Trophoblast cell (in vitro differentiated cells and primary cell): ENCODE measurements around the gene MYO1B.
A peak's percentile ranks its signal among the peaks of the same experiment; 100 is the strongest.

Source experiments
- DNase-seq, 2 donors: peaks; one replicate each; pipeline ENCODE4 v3.0.0-alpha.2; 2016
- H2AFZ ChIP-seq: 2 replicates; pipeline ENCODE4 v1.6.1; 2013; ENCODE audit warnings: low read length, moderate library complexity, mild to moderate bottlenecking; ENCODE audit not compliant: insufficient read depth, poor library complexity
- H2AK5ac ChIP-seq: 2 replicates; pipeline ENCODE4 v1.6.1; 2013; ENCODE audit warnings: mild to moderate bottlenecking, low read length
- H2BK120ac ChIP-seq: 2 replicates; pipeline ENCODE4 v1.6.1; 2013; ENCODE audit warnings: low read length, mild to moderate bottlenecking, moderate library complexity; ENCODE audit not compliant: insufficient read depth, poor library complexity
- H2BK12ac ChIP-seq: 2 replicates; pipeline ENCODE4 v1.6.1; 2013; ENCODE audit warnings: mild to moderate bottlenecking, low read length, moderate library complexity
- H2BK5ac ChIP-seq: 2 replicates; pipeline ENCODE4 v1.6.1; 2013; ENCODE audit warnings: low read length, low read depth, moderate library complexity, mild to moderate bottlenecking; ENCODE audit not compliant: poor library complexity
- H3K14ac ChIP-seq: 2 replicates; pipeline ENCODE4 v1.6.1; 2013; ENCODE audit warnings: mild to moderate bottlenecking, low read length
- H3K18ac ChIP-seq: 2 replicates; pipeline ENCODE4 v1.6.1; 2013; ENCODE audit warnings: mild to moderate bottlenecking, low read length
- H3K23ac ChIP-seq: 2 replicates; pipeline ENCODE4 v1.6.1; 2013; ENCODE audit warnings: low read length
- H3K27ac ChIP-seq: 2 replicates; pipeline ENCODE4 v1.5.1; 2013; ENCODE audit warnings: low read depth, mild to moderate bottlenecking, inconsistent platforms, low read length, moderate library complexity
- H3K27me3 ChIP-seq: 2 replicates; pipeline ENCODE4 v1.6.1; 2013; ENCODE audit warnings: inconsistent platforms, mild to moderate bottlenecking, low read length, moderate library complexity; ENCODE audit not compliant: insufficient read depth
- H3K36me3 ChIP-seq, 2 experiments: 1 replicate in 1 of 2; 2 replicates in 1 of 2; pipeline ENCODE4 v1.6.1; 2013; ENCODE audit warnings: low read length in 2 of 2, mild to moderate bottlenecking in 2 of 2, moderate library complexity in 1 of 2; ENCODE audit not compliant: insufficient read depth in 2 of 2, control insufficient read depth in 1 of 2
- H3K4ac ChIP-seq: 2 replicates; pipeline ENCODE4 v1.6.1; 2013; ENCODE audit warnings: low read depth, mild to moderate bottlenecking, low read length, moderate library complexity
- H3K4me1 ChIP-seq, 2 experiments: 1 replicate in 1 of 2; 2 replicates in 1 of 2; pipeline ENCODE4 v1.6.1; 2013; ENCODE audit warnings: low read length in 2 of 2, mild to moderate bottlenecking in 2 of 2, moderate library complexity in 1 of 2; ENCODE audit not compliant: insufficient read depth in 2 of 2, control insufficient read depth in 1 of 2
- H3K4me2 ChIP-seq: 2 replicates; pipeline ENCODE4 v1.6.1; 2013; ENCODE audit warnings: inconsistent platforms, mild to moderate bottlenecking, low read length, moderate library complexity
- H3K4me3 ChIP-seq: 2 replicates; pipeline ENCODE4 v1.5.1; 2013; ENCODE audit warnings: mild to moderate bottlenecking, low read depth, low read length, inconsistent platforms
- H3K79me1 ChIP-seq: one replicate; pipeline ENCODE4 v1.6.1; 2013; ENCODE audit warnings: low read length
- H3K79me2 ChIP-seq: 2 replicates; pipeline ENCODE4 v1.6.1; 2013; ENCODE audit warnings: low read length, mild to moderate bottlenecking; ENCODE audit not compliant: control insufficient read depth, insufficient read depth, poor library complexity
- H3K9ac ChIP-seq: 2 replicates; pipeline ENCODE4 v1.6.1; 2013; ENCODE audit warnings: mild to moderate bottlenecking, low read length
- H3K9me3 ChIP-seq: 2 replicates; pipeline ENCODE4 v1.6.1; 2013; ENCODE audit warnings: low read depth, mild to moderate bottlenecking, control low read depth, inconsistent platforms, low read length; ENCODE audit not compliant: insufficient read depth
- H4K12ac ChIP-seq: 2 replicates; pipeline ENCODE4 v1.6.1; 2013; ENCODE audit warnings: low read depth, mild to moderate bottlenecking, low read length, moderate library complexity
- H4K8ac ChIP-seq: 2 replicates; pipeline ENCODE4 v1.6.1; 2013; ENCODE audit warnings: low read depth, mild to moderate bottlenecking, low read length, moderate library complexity
- H4K91ac ChIP-seq: one replicate; pipeline ENCODE4 v1.6.1; 2013; ENCODE audit warnings: low read depth, mild to moderate bottlenecking, low read length, moderate library complexity
- WGBS: extraction: QIAGEN DNeasy Blood & Tissue Kit; methylation state at CpG from one replicate; pipeline ENCODE4 v1.1.7; 2013; ENCODE audit warnings: missing lambda C conversion rate; ENCODE audit not compliant: insufficient read length, insufficient coverage; ENCODE audit errors: extremely low coverage; 5-methylcytosine and 5-hydroxymethylcytosine counted together

The MYO1B gene

GRCh38 chr2:191396794-191397193 is 151.6 kb downstream of the MYO1B start:
- no CpG with 5 or more reads among the region's 5 CpGs for WGBS
- no peak overlapping the region for H3K4me2 ChIP-seq

GRCh38 chr2:191399601-191400000 is 154.4 kb downstream of the MYO1B start:
- no peak overlapping the region for H3K27ac ChIP-seq
- no peaks in the 10 kb centered on the region for H3K9me3 ChIP-seq
- no peak for DNase-seq
- no peak overlapping the region for H2BK120ac ChIP-seq
- no peak overlapping the region for H3K4ac ChIP-seq
- H3K79me1 ChIP-seq = no peaks in the 10 kb centered on the region
- H3K9ac ChIP-seq = no peak overlapping the region
- no peaks in the 10 kb centered on the region for H3K79me2 ChIP-seq
- H4K12ac ChIP-seq = no peak overlapping the region
- no peak overlapping the region for H2AK5ac ChIP-seq
- no peak overlapping the region for H2BK5ac ChIP-seq
- H3K23ac ChIP-seq = no peak overlapping the region
- H3K4me3 ChIP-seq = no peak overlapping the region
- no peak overlapping the region for H3K14ac ChIP-seq
- H3K18ac ChIP-seq = no peak overlapping the region
- no peak overlapping the region for H4K8ac ChIP-seq
- peaks cover 0 to 3% of the 10 kb centered on the region in 2 experiments for H3K4me1 ChIP-seq
- no peak overlapping the region for H2BK12ac ChIP-seq
- H3K4me2 ChIP-seq = no peak overlapping the region
- no CpG with 5 or more reads among the region's 5 CpGs for WGBS
- no peaks in the 10 kb centered on the region for H3K27me3 ChIP-seq
- H3K36me3 ChIP-seq = peaks cover 14 to 32% of the 10 kb centered on the region in 2 experiments
- H4K91ac ChIP-seq = no peak overlapping the region
- H2AFZ ChIP-seq = no peak overlapping the region

More at GRCh38 chr2:191396794-191397193, 151.6 kb downstream of the MYO1B start:
- Histone ChIP-seq H3K9ac (no peak overlapping the region), H3K14ac (no peak overlapping the region), H4K91ac (no peak overlapping the region), H2AK5ac (no peak overlapping the region), H3K27me3 (no peaks in the 10 kb centered on the region), H3K9me3 (no peaks in the 10 kb centered on the region), H3K23ac (no peak overlapping the region), H3K18ac (no peak overlapping the region), H4K8ac (no peak overlapping the region), H3K79me2 (no peaks in the 10 kb centered on the region), H3K4me1 (peaks cover 0 to 3% of the 10 kb centered on the region in 2 experiments), H4K12ac (no peak overlapping the region), H2BK12ac (no peak overlapping the region), H2BK5ac (no peak overlapping the region), H3K4ac (no peak overlapping the region), H3K27ac (no peak overlapping the region), H3K36me3 (peaks cover 19 to 35% of the 10 kb centered on the region in 2 experiments), H3K79me1 (no peaks in the 10 kb centered on the region), H2BK120ac (no peak overlapping the region), H2AFZ (no peak overlapping the region), H3K4me3 (no peak overlapping the region)
- no peak for DNase-seq

DNA sequence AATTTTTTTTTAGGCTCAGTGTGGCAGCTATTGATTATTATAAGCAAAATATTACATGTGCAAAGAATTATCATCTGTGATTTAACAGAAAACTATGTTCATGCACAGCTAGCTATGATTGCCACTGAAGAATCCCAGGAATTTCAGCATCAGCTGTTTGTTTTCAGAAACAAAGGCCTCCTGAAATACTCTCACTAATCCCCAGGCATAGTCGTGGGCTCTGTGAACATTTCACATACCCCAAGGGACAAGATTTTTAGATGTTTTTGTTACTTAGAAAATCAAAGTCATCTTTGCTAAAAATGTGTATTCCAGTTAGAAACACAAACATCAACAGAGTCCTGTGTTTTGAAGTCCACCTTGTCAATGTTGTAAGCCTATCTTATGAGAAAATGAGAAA is 156.1 kb downstream of the MYO1B start:
- H3K9ac ChIP-seq = no peak overlapping the region
- no peak overlapping the region for H3K23ac ChIP-seq
- H3K4me2 ChIP-seq = no peak overlapping the region
- peak in 1 of 2 donors; percentile 66 for DNase-seq
- H2BK120ac ChIP-seq = no peak overlapping the region
- no peaks in the 10 kb centered on the region for H3K79me2 ChIP-seq
- no peak overlapping the region for H2BK5ac ChIP-seq
- H3K27me3 ChIP-seq = no peaks in the 10 kb centered on the region
- no peak overlapping the region for H4K8ac ChIP-seq
- H3K4me1 ChIP-seq = peaks cover 0 to 3% of the 10 kb centered on the region in 2 experiments
- H3K4ac ChIP-seq = no peak overlapping the region
- no peak overlapping the region for H2AK5ac ChIP-seq
- H4K91ac ChIP-seq = no peak overlapping the region
- no peak overlapping the region for H4K12ac ChIP-seq
- no peaks in the 10 kb centered on the region for H3K9me3 ChIP-seq
- H3K36me3 ChIP-seq = peaks cover 10 to 28% of the 10 kb centered on the region in 2 experiments
- no peak overlapping the region for H3K14ac ChIP-seq
- H3K27ac ChIP-seq = peak overlapping the region; percentile 33
- WGBS = no CpG with 5 or more reads among the region's 1 CpG
- no peaks in the 10 kb centered on the region for H3K79me1 ChIP-seq
- H2AFZ ChIP-seq = no peak overlapping the region
- H3K18ac ChIP-seq = no peak overlapping the region
- H3K4me3 ChIP-seq = no peak overlapping the region
- H2BK12ac ChIP-seq = no peak overlapping the region

GRCh38 chr2:191402966-191403565 is 157.9 kb downstream of the MYO1B start:
- no peak overlapping the region for H2BK5ac ChIP-seq
- DNase-seq = no peak
- no peak overlapping the region for H3K14ac ChIP-seq
- peaks cover 7 to 24% of the 10 kb centered on the region in 2 experiments for H3K36me3 ChIP-seq
- no peak overlapping the region for H4K91ac ChIP-seq
- WGBS = no CpG with 5 or more reads among the region's 3 CpGs
- H4K12ac ChIP-seq = no peak overlapping the region
- no peaks in the 10 kb centered on the region for H3K79me2 ChIP-seq
- H2AK5ac ChIP-seq = no peak overlapping the region
- no peak overlapping the region for H3K4me2 ChIP-seq
- H4K8ac ChIP-seq = no peak overlapping the region
- H3K9me3 ChIP-seq = no peaks in the 10 kb centered on the region
- no peak overlapping the region for H3K27ac ChIP-seq
- H2BK12ac ChIP-seq = no peak overlapping the region
- no peak overlapping the region for H2AFZ ChIP-seq
- no peak overlapping the region for H3K9ac ChIP-seq
- no peak overlapping the region for H3K4ac ChIP-seq
- H2BK120ac ChIP-seq = no peak overlapping the region
- no peaks in the 10 kb centered on the region for H3K27me3 ChIP-seq
- no peaks in the 10 kb centered on the region for H3K79me1 ChIP-seq
- H3K23ac ChIP-seq = no peak overlapping the region
- H3K18ac ChIP-seq = no peak overlapping the region
- no peak overlapping the region for H3K4me3 ChIP-seq
- peaks cover 0 to 3% of the 10 kb centered on the region in 2 experiments for H3K4me1 ChIP-seq
